EH (cell line): ENCODE results near the gene OLAH.
"Not testable (repeated sequence)": the region's sequence is repeated elsewhere in the genome, so short reads cannot be mapped to it uniquely, and the experiment has no call there.

Experiments used
- DNase-seq: peaks from one replicate; pipeline ENCODE4 v3.0.0-alpha.2; 2015; ENCODE audit warnings: low read depth

OLAH gene

GRCh38 chr10:15043674-15044073 lies at the start of gene OLAH:
OLAH (plus strand) TSS chr10:15043943; CDS start chr10:15047289, 3,346 bp downstream.
- peak; percentile 35 for DNase-seq

GRCh38 chr10:14995964-14996565 lies 47.7 kb upstream of the OLAH start:
- no peak for DNase-seq

GRCh38 chr10:15013530-15013929 lies 30.2 kb upstream of the OLAH start:
- DNase-seq = not testable (repeated sequence)

- DNase-seq = no peak
Observed at GRCh38 chr10:15015451-15015850, 28.3 kb upstream of the OLAH start.

- DNase-seq = peak; percentile 58
Observed at GRCh38 chr10:15020966-15021365, 22.8 kb upstream of the OLAH start.

- DNase-seq = not testable (repeated sequence)
Observed at GRCh38 chr10:15023079-15023478, 20.7 kb upstream of the OLAH start.

GRCh38 chr10:15024017-15025004 lies 19.4 kb upstream of the OLAH start:
- DNase-seq = not testable (repeated sequence)

GRCh38 chr10:15025040-15025439 lies 18.7 kb upstream of the OLAH start:
- DNase-seq = not testable (repeated sequence)

- peak; percentile 7 for DNase-seq
Observed at GRCh38 chr10:15027741-15028140, 16.0 kb upstream of the OLAH start.

GRCh38 chr10:15035385-15036301 lies 8.1 kb upstream of the OLAH start:
- DNase-seq = peak; percentile 82

- DNase-seq = no peak
Observed at GRCh38 chr10:15037691-15038090, 6.1 kb upstream of the OLAH start.

GRCh38 chr10:15038416-15038815 lies 5.3 kb upstream of the OLAH start:
- no peak for DNase-seq

- DNase-seq = no peak
Observed at GRCh38 chr10:15045380-15045779, 1.6 kb downstream of the OLAH start.

- DNase-seq = peak; percentile 91
Observed at GRCh38 chr10:15046626-15047025, 2.9 kb downstream of the OLAH start.

- no peak for DNase-seq
Observed at GRCh38 chr10:15049533-15049932, 5.8 kb downstream of the OLAH start.

- DNase-seq = peak; percentile 11
Observed at GRCh38 chr10:15052121-15052520, 8.4 kb downstream of the OLAH start.

GRCh38 chr10:15053061-15053460 lies 9.3 kb downstream of the OLAH start:
- DNase-seq = no peak

- DNase-seq = no peak
Observed at GRCh38 chr10:15058689-15059088, 14.9 kb downstream of the OLAH start.

GRCh38 chr10:15059914-15060313 lies 16.2 kb downstream of the OLAH start:
- DNase-seq = no peak

- no peak for DNase-seq
Observed at GRCh38 chr10:15060638-15061037, 16.9 kb downstream of the OLAH start.

GRCh38 chr10:15067154-15067553 lies 23.4 kb downstream of the OLAH start:
- DNase-seq = no peak

GRCh38 chr10:15068802-15069201 lies 25.1 kb downstream of the OLAH start:
- peak; percentile 39 for DNase-seq
